H1 (cell line): ENCODE results near the gene CYTL1. TPM values are rescaled to one million over a fixed set of nuclear protein-coding genes. Genes with fewer than 3 reads are reported as not detected.

Experiments
- CTCF ChIA-PET: fragments of 300-600 bp; sonication (Branson Sonifier 250); formaldehyde crosslinking; loops from one replicate; lab custom pipeline; 2021; ENCODE audit not compliant: partially characterized antibody; lab: Charles Lee
- POLR2A ChIA-PET: fragments of 300-600 bp; sonication (Branson Sonifier 250); formaldehyde crosslinking; loops from one replicate; lab custom pipeline; 2021; ENCODE audit warnings: inconsistent platforms; ENCODE audit not compliant: partially characterized antibody; lab: Charles Lee
- DNase-seq, 2 experiments: peaks; one replicate each; pipeline versions ENCODE4 v3.0.0 to v3.0.0-alpha.2; 2010 to 2022; ENCODE audit warnings: low spot score in 2 of 2, low read depth in 1 of 2, mixed read lengths in 1 of 2
- FAIRE-seq: peaks from 2 replicates; lab custom pipeline; 2011; peaks lifted over from hg19 to GRCh38; lab: Jason Lieb, UNC
- H2AFZ ChIP-seq: 2 replicates; pipeline ENCODE4 v1.8.1; 2012; ENCODE audit warnings: low read length, inconsistent platforms
- H2AK5ac ChIP-seq: 2 replicates; pipeline ENCODE4 v1.6.1; 2013; ENCODE audit warnings: low read depth, low read length
- H2BK120ac ChIP-seq: replicated peaks from 2 replicates; pipeline ENCODE3; 2013; ENCODE audit warnings: low read depth, low read length, inconsistent platforms
- H2BK12ac ChIP-seq: 2 replicates; pipeline ENCODE4 v1.6.1; 2013; ENCODE audit warnings: low read depth, low read length
- H2BK15ac ChIP-seq: 2 replicates; pipeline ENCODE4 v1.6.1; 2013; ENCODE audit warnings: low read length
- H2BK20ac ChIP-seq: 2 replicates; pipeline ENCODE4 v1.6.1; 2013; ENCODE audit warnings: low read length
- H2BK5ac ChIP-seq: 2 replicates; pipeline ENCODE4 v1.6.1; 2013; ENCODE audit warnings: low read depth, low read length
- H3K14ac ChIP-seq: 2 replicates; pipeline ENCODE4 v1.6.1; 2013; ENCODE audit warnings: inconsistent platforms; ENCODE audit not compliant: insufficient read length
- H3K18ac ChIP-seq: 2 replicates; pipeline ENCODE4 v1.6.1; 2013; ENCODE audit warnings: low read length; ENCODE audit errors: extremely low read depth
- H3K23ac ChIP-seq: 2 replicates; pipeline ENCODE4 v1.6.1; 2013; ENCODE audit warnings: inconsistent platforms; ENCODE audit not compliant: insufficient read length
- H3K23me2 ChIP-seq: 2 replicates; pipeline ENCODE4 v1.6.1; 2013; ENCODE audit warnings: low read depth, low read length
- H3K27ac ChIP-seq: 2 replicates; pipeline ENCODE4 v1.6.1; 2011; ENCODE audit warnings: low read depth, low read length, inconsistent platforms
- H3K27me3 ChIP-seq, 4 experiments: replicated peaks in 1 of 4; 1 replicate in 1 of 4; 2 replicates in 3 of 4; pipeline versions ENCODE4 v1.6.1 to v1.8.1; 2011 to 2013; ENCODE audit warnings: low read length in 3 of 4, mild to moderate bottlenecking in 3 of 4, inconsistent platforms in 2 of 4, mixed read lengths in 2 of 4, moderate library complexity in 1 of 4; ENCODE audit not compliant: control insufficient read depth in 3 of 4, insufficient read depth in 3 of 4; ENCODE audit errors: extremely low read depth in 1 of 4
- H3K36me3 ChIP-seq, 4 experiments: 2 replicates each; pipeline versions ENCODE4 v1.6.1 to v1.8.1; 2011 to 2013; ENCODE audit warnings: mild to moderate bottlenecking in 4 of 4, low read length in 3 of 4, moderate library complexity in 2 of 4, control low read depth in 1 of 4, inconsistent platforms in 1 of 4; ENCODE audit not compliant: insufficient read depth in 4 of 4, control insufficient read depth in 2 of 4
- H3K4ac ChIP-seq: replicated peaks from 2 replicates; pipeline ENCODE3; 2013; ENCODE audit warnings: low read length, low read depth, mixed read lengths, inconsistent platforms; ENCODE audit not compliant: insufficient read length
- H3K4me1 ChIP-seq, 4 experiments: replicated peaks in 1 of 4; 1 replicate in 1 of 4; 2 replicates in 3 of 4; pipeline versions ENCODE4 v1.6.1 to v1.8.1; 2011 to 2013; ENCODE audit warnings: low read length in 3 of 4, inconsistent platforms in 2 of 4, mixed read lengths in 1 of 4; ENCODE audit not compliant: insufficient read depth in 4 of 4, control insufficient read depth in 3 of 4
- H3K4me2 ChIP-seq, 2 experiments: 2 replicates each; pipeline versions ENCODE4 v1.6.1 to v1.8.1; 2011 to 2013; ENCODE audit warnings: low read depth in 2 of 2, low read length in 2 of 2, control low read depth in 1 of 2, inconsistent platforms in 1 of 2, mild to moderate bottlenecking in 1 of 2; ENCODE audit not compliant: insufficient read depth in 1 of 2
- H3K4me3 ChIP-seq, 4 experiments: fragments of 200-600, 300-600 bp in 1 of 4; sonication (generic), shearing (Covaris generic), sonication (Bioruptor Twin) in 1 of 4; 2 replicates each; pipeline versions ENCODE4 v1.5.1 to v1.8.1; 2011 to 2016; ENCODE audit warnings: low read length in 4 of 4, low read depth in 3 of 4, control low read depth in 2 of 4, inconsistent platforms in 2 of 4, mild to moderate bottlenecking in 2 of 4, mixed read lengths in 1 of 4, moderate library complexity in 1 of 4; ENCODE audit not compliant: insufficient read depth in 2 of 4; ENCODE audit errors: extremely low read depth in 1 of 4
- H3K56ac ChIP-seq: replicated peaks from 2 replicates; pipeline ENCODE3; 2013; ENCODE audit warnings: low read depth, mild to moderate bottlenecking, mixed read lengths, low read length, inconsistent platforms; ENCODE audit not compliant: insufficient read length
- H3K79me1 ChIP-seq: 2 replicates; pipeline ENCODE4 v1.6.1; 2013; ENCODE audit warnings: low read depth, low read length, control low read depth
- H3K79me2 ChIP-seq, 2 experiments: 2 replicates each; pipeline versions ENCODE4 v1.6.1 to v1.8.1; 2012 to 2013; ENCODE audit warnings: low read length in 2 of 2, mild to moderate bottlenecking in 2 of 2, inconsistent platforms in 1 of 2; ENCODE audit not compliant: insufficient read depth in 2 of 2, control insufficient read depth in 1 of 2
- H3K9ac ChIP-seq, 4 experiments: replicated peaks in 1 of 4; 1 replicate in 1 of 4; 2 replicates in 3 of 4; pipeline versions ENCODE4 v1.6.1 to v1.8.1; 2011 to 2013; ENCODE audit warnings: low read depth in 3 of 4, low read length in 3 of 4, control low read depth in 2 of 4, mild to moderate bottlenecking in 2 of 4, moderate library complexity in 2 of 4, inconsistent platforms in 1 of 4; ENCODE audit errors: extremely low read depth in 1 of 4
- H3K9me3 ChIP-seq, 2 experiments: 2 replicates each; pipeline versions ENCODE4 v1.6.1 to v1.8.1; 2012 to 2013; ENCODE audit warnings: mild to moderate bottlenecking in 2 of 2, moderate library complexity in 2 of 2, control low read depth in 1 of 2, inconsistent platforms in 1 of 2, low read depth in 1 of 2, low read length in 1 of 2, mixed read lengths in 1 of 2; ENCODE audit not compliant: insufficient read depth in 2 of 2
- H4K20me1 ChIP-seq, 2 experiments: replicated peaks in 1 of 2; 2 replicates each; pipeline versions ENCODE3 to v1.8.1; 2011 to 2013; ENCODE audit warnings: inconsistent platforms in 2 of 2, low read length in 2 of 2, mild to moderate bottlenecking in 1 of 2; ENCODE audit not compliant: insufficient read depth in 2 of 2, control insufficient read depth in 1 of 2
- H4K5ac ChIP-seq: 2 replicates; pipeline ENCODE4 v1.6.1; 2013; ENCODE audit warnings: low read length, low read depth, mixed read lengths, inconsistent platforms; ENCODE audit not compliant: insufficient read length
- H4K8ac ChIP-seq: 2 replicates; pipeline ENCODE4 v1.8.0; 2013; ENCODE audit warnings: mild to moderate bottlenecking, moderate library complexity, low read length, inconsistent platforms; ENCODE audit not compliant: insufficient read depth; ENCODE audit errors: extremely low read depth
- H4K91ac ChIP-seq: replicated peaks from 2 replicates; pipeline ENCODE3; 2013; ENCODE audit warnings: low read length, mixed read lengths, inconsistent platforms; ENCODE audit not compliant: insufficient read length
- EZH2 ChIP-seq: fragments of 200-600 bp; sonication (generic); IDR thresholded peaks from 2 replicates; pipeline ENCODE4 v1.7.1; 2012; ENCODE audit warnings: low read depth, mild to moderate bottlenecking, moderate library complexity, low read length, inconsistent platforms; ENCODE audit not compliant: severe bottlenecking
- KDM4A ChIP-seq: IDR thresholded peaks from one replicate; pipeline ENCODE4 v1.7.1; 2012; ENCODE audit warnings: low read depth, mild to moderate bottlenecking, moderate library complexity, low read length, inconsistent platforms; ENCODE audit not compliant: severe bottlenecking
- NRF1 ChIP-seq: IDR thresholded peaks from 2 replicates; pipeline ENCODE4 v1.6.1; 2011; ENCODE audit warnings: mild to moderate bottlenecking, low read depth, low read length, improper control_type of control experiment
- PHF8 ChIP-seq: fragments of 200-600 bp; sonication (generic); conservative IDR thresholded peaks from 2 replicates; pipeline ENCODE4 v1.7.1; 2012; ENCODE audit warnings: low read depth, mild to moderate bottlenecking, inconsistent platforms, low read length, moderate library complexity
- WGBS, 2 experiments: shearing (Covaris generic) in 1 of 2; methylation state at CpG; one replicate each; pipeline versions ENCODE4 v1.1.6 to v1.1.7; 2013 to 2015; ENCODE audit warnings: low lambda C conversion rate in 2 of 2, mixed read lengths in 2 of 2, inconsistent platforms in 1 of 2, low coverage in 1 of 2, missing lambda C conversion rate in 1 of 2; ENCODE audit not compliant: insufficient replicate concordance in 2 of 2, insufficient coverage in 1 of 2, insufficient read length in 1 of 2; ENCODE audit errors: extremely low coverage in 1 of 2, missing lambda C conversion rate in 1 of 2; 5-methylcytosine and 5-hydroxymethylcytosine counted together
- long read RNA-seq, 2 experiments: library from RNA in 1 of 2; library from capped mRNA in 1 of 2; stranded (forward); transcript quantifications; one replicate each; pipeline ENCODE4 v2.0.0, GENCODE V29; 2021; ENCODE audit warnings: inconsistent platforms in 1 of 2
- polyA minus RNA-seq, 3 experiments: library from RNA; depleted of rRNA, polyadenylated mRNA; stranded (reverse); fragments of >200 nt; gene quantifications; 1 replicate in 2 of 3; 2 replicates in 1 of 3; pipeline ENCODE4 v1.2.3, GENCODE V29; 2011
- polyA plus RNA-seq, 7 experiments: library from polyadenylated mRNA; depleted of rRNA in 3 of 7; stranded (reverse) in 5 of 7; unstranded in 2 of 7; fragments of >200 nt in 5 of 7; fragments of 200-250 nt in 2 of 7; gene quantifications; 1 replicate in 5 of 7; 2 replicates in 1 of 7; 4 replicates in 1 of 7; pipeline versions ENCODE4 v1.2.1 to v1.2.3, GENCODE V29; 2011 to 2013; ENCODE audit warnings: missing spikeins in 2 of 7, mixed read lengths in 2 of 7
- total RNA-seq: library from RNA; stranded (reverse); fragmentation: NEBNext Ultra II Directional; extraction: Animal tissue kit (Norgen Biotek cat#: 25700); gene quantifications from 2 replicates; pipeline ENCODE4 v1.2.1, GENCODE V29; 2021
- TF ChIP-seq, protein P1 (sequence below): IDR thresholded peaks from 2 replicates; pipeline ENCODE4 v1.6.1; 2012; ENCODE audit warnings: inconsistent platforms
- TF ChIP-seq, protein P2 (sequence below): IDR thresholded peaks from 2 replicates; pipeline ENCODE4 v1.6.1; 2012; ENCODE audit warnings: inconsistent platforms

CYTL1 gene, protein sequence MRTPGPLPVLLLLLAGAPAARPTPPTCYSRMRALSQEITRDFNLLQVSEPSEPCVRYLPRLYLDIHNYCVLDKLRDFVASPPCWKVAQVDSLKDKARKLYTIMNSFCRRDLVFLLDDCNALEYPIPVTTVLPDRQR
- total RNA-seq (8.1 and 9.8 TPM in 2 replicates), polyA plus RNA-seq (2011; rRNA removed) (8.0 and 8.6 TPM in 2 replicates), polyA minus RNA-seq (2011; rRNA and poly(A)+ RNA removed) (2.1 and 4.4 TPM in 2 replicates)
- polyA plus RNA-seq (2011; cell fraction: cytosol; rRNA removed), result 8.3 TPM
- polyA plus RNA-seq (2011; cell fraction: nucleus; rRNA removed), result 5.9 TPM
- 4.8 to 7.0 TPM (median 5.5 TPM) in 4 replicates for polyA plus RNA-seq (2012, experiment 1 of 2)
- polyA plus RNA-seq (2012, experiment 2 of 2), result 5.9 TPM
- 17.4 TPM for polyA plus RNA-seq (2013, experiment 1 of 2)
- polyA plus RNA-seq (2013, experiment 2 of 2), result 21.8 TPM
- 3.5 TPM for polyA minus RNA-seq (2011; cell fraction: cytosol; rRNA and poly(A)+ RNA removed)
- polyA minus RNA-seq (2011; cell fraction: nucleus; rRNA and poly(A)+ RNA removed), result 0.90 TPM
- long read RNA-seq, experiment 1, partial matches to known transcripts, result 1 of 8 reads
- long read RNA-seq, experiment 1, other reads (novel, unspliced or antisense), result 2 of 8 reads
- long read RNA-seq, experiment 2, transcript CYTL1-201 (4 exons, 1,003 nt), result major isoform, 11 of 15 reads
- long read RNA-seq, experiment 2, partial matches to known transcripts, result 0 of 15 reads
- long read RNA-seq, experiment 2, other reads (novel, unspliced or antisense), result 4 of 15 reads

DNA sequence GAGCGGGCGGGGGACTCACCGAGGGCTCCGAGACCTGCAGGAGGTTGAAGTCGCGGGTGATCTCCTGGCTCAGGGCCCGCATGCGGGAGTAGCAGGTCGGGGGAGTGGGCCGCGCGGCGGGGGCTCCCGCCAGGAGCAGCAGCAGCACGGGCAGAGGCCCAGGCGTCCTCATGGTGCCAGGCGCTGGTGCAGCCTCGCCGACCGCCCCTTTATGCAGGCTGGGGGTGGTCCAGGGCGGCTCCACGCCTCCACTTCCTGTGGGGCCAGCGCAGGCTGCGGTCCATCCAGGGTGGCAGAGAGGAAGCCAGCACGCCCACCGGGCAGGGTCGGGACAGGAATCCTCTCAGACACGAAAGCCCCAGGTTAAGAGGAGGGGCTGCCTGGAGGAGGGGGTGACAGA, at the start of gene CYTL1:
TSS of gene CYTL1 (minus strand) at position 185 of the 400 bp plus-strand sequence. CDS start at position 172, 13 bp downstream.
- peaks cover 0 to 7% (median 2%) of the 10 kb centered on the region in 4 experiments; a peak in 3 of 7 replicates for H3K4me1 ChIP-seq
- no peaks in the 10 kb centered on the region for H4K20me1 ChIP-seq
- H4K5ac ChIP-seq, result peak within 1 kb of the TSS; percentile 6
- H3K79me1 ChIP-seq, result no peaks in the 10 kb centered on the region
- no peaks in the 10 kb centered on the region for H3K9me3 ChIP-seq
- H2BK20ac ChIP-seq, result no peak within 1 kb of the TSS
- H3K9ac ChIP-seq, result no peak within 1 kb of the TSS
- no peak within 1 kb of the TSS for H2AK5ac ChIP-seq
- H4K91ac ChIP-seq, result peak within 1 kb of the TSS; percentile 36
- H2BK120ac ChIP-seq, result no peak within 1 kb of the TSS
- WGBS, 2 experiments, result 14% methylated on average over 28 of the region's 28 CpGs; no CpG with 5 or more reads in 1 of the 2 experiments
- peak within 1 kb of the TSS; percentile 63 for H4K8ac ChIP-seq
- no peak within 1 kb of the TSS for H3K4ac ChIP-seq
- no peak within 1 kb of the TSS for H3K23ac ChIP-seq
- TF ChIP-seq KDM4A, result peak; percentile 57
- TF ChIP-seq, protein P1, sequence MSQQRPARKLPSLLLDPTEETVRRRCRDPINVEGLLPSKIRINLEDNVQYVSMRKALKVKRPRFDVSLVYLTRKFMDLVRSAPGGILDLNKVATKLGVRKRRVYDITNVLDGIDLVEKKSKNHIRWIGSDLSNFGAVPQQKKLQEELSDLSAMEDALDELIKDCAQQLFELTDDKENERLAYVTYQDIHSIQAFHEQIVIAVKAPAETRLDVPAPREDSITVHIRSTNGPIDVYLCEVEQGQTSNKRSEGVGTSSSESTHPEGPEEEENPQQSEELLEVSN, result peak; percentile 38; the same call in 1 of the 2 replicates
- no peak for TF ChIP-seq NRF1
- TF ChIP-seq PHF8, result 0 out of 2 replicates have a peak, but pooled peaks have one; percentile 29
- TF ChIP-seq EZH2, result no peak
- TF ChIP-seq, protein P2, sequence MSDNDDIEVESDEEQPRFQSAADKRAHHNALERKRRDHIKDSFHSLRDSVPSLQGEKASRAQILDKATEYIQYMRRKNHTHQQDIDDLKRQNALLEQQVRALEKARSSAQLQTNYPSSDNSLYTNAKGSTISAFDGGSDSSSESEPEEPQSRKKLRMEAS, result peak; percentile 51
- TF ChIP-seq, all 59 proteins: peak for 4
- Histone ChIP-seq H3K27ac (no peak within 1 kb of the TSS), H2BK12ac (peak within 1 kb of the TSS; percentile 45; the same call in 1 of the 2 replicates), H3K36me3 (no peaks in the 10 kb centered on the region), H3K56ac (no peak within 1 kb of the TSS), H3K27me3 (peaks cover 0 to 3% (median 0%) of the 10 kb centered on the region in 4 experiments; a peak in 1 of 7 replicates), H3K23me2 (no peaks in the 10 kb centered on the region; the same call in none of the 2 replicates), H3K4me3 (peak within 1 kb of the TSS; percentile 21 to 60 (median 36); a peak in 7 of 8 replicates), H2BK15ac (no peak within 1 kb of the TSS), H3K79me2 (no peaks in the 10 kb centered on the region), H2BK5ac (peak within 1 kb of the TSS; percentile 17; the same call in 1 of the 2 replicates), H3K4me2 (peak within 1 kb of the TSS; percentile 64), H2AFZ (peak within 1 kb of the TSS; percentile 56; the same call in 1 of the 2 replicates), H3K18ac (0 out of 2 replicates have a peak within 1 kb of the TSS, but pooled peaks have one; percentile 1), H3K14ac (no peak within 1 kb of the TSS)
- ChIA-PET CTCF (interaction anchor here (0.6 to 1.6 kb wide), 3 partner anchors 15 to 91 kb away, joined by 3 to 7 read pairs (median 4); no protein-coding TSS in a partner anchor), POLR2A (no interaction called here)
- DNase-seq, result peak in 1 of 2 experiments; percentile 70
- FAIRE-seq, result no peak
